Tibial nerve (tissue), 4 donors: ENCODE data around the gene PRKACB. TPM values are rescaled to one million over a fixed set of nuclear protein-coding genes. Genes with fewer than 3 reads are reported as not detected.

Source experiments
- DNase-seq, 2 donors: peaks; one replicate each; pipeline ENCODE4 v3.0.0-alpha.2; 2019; ENCODE audit warnings: low spot score in 2 of 2
- H3K27ac ChIP-seq, 4 donors: fragments of 200-600 bp; sonication (generic) in 3 of 4; one replicate each; pipeline ENCODE4 v1.5.1; 2017 to 2019; ENCODE audit warnings: mild to moderate bottlenecking in 1 of 4
- H3K27me3 ChIP-seq, 2 donors: fragments of 200-600 bp; sonication (generic) in 1 of 2; one replicate each; pipeline versions ENCODE4 v1.5.1 to v1.6.0; 2017 to 2019
- H3K36me3 ChIP-seq, 3 donors: fragments of 200-600 bp; sonication (generic); one replicate each; pipeline ENCODE4 v1.5.1; 2018 to 2019
- H3K4me1 ChIP-seq, 4 donors: fragments of 200-600 bp; sonication (generic) in 3 of 4; one replicate each; pipeline ENCODE4 v1.5.1; 2017 to 2019
- H3K4me3 ChIP-seq, 4 donors: fragments of 200-600 bp; sonication (generic) in 3 of 4; one replicate each; pipeline ENCODE4 v1.5.1; 2017 to 2019; ENCODE audit warnings: mild to moderate bottlenecking in 1 of 4, moderate library complexity in 1 of 4
- H3K9me3 ChIP-seq, 4 donors: fragments of 200-600 bp; sonication (generic) in 3 of 4; one replicate each; pipeline ENCODE4 v1.5.1; 2017 to 2019
- EP300 ChIP-seq, 2 donors: sonication (generic); formaldehyde crosslinking; IDR thresholded peaks; one replicate each; pipeline ENCODE4 v1.6.1; 2017; ENCODE audit warnings: antibody characterized with exemption in 2 of 2, mild to moderate bottlenecking in 1 of 2
- POLR2A ChIP-seq, 2 donors: fragments of 450-650 bp; IDR thresholded peaks; one replicate each; pipeline ENCODE4 v1.6.1; 2017; ENCODE audit warnings: antibody characterized with exemption in 2 of 2, mild to moderate bottlenecking in 2 of 2, moderate library complexity in 2 of 2
- WGBS, 2 donors: methylation state at CpG; one replicate each; pipeline ENCODE4 v1.1.5; 2018; 5-methylcytosine and 5-hydroxymethylcytosine counted together
- total RNA-seq, 4 donors: library from RNA; depleted of rRNA; stranded (reverse); fragments of >200 nt; gene quantifications; one replicate each; pipeline ENCODE4 v1.1.0, GENCODE V29; 2016
- TF ChIP-seq, protein P1 (sequence below), 5 experiments: fragments of 200-600 bp in 3 of 5; fragments of 450-650 bp in 2 of 5; sonication (generic) in 3 of 5; IDR thresholded peaks; one replicate each; pipeline ENCODE4 v1.5.1; 2016 to 2019; ENCODE audit warnings: antibody characterized with exemption in 5 of 5, mild to moderate bottlenecking in 3 of 5, moderate library complexity in 2 of 5

The PRKACB gene
- total RNA-seq, 4 donors from 2014 or later: 13.4 to 17.3 (median 15.3) TPM

- no peaks in the 10 kb centered on the region for H3K27me3 ChIP-seq
- no peaks in the 10 kb centered on the region for H3K9me3 ChIP-seq
- H3K4me3 ChIP-seq: no peak overlapping the region
- WGBS, 2 donors: 86 to 89% methylated on average over 2 of the region's 2 CpGs
- DNase-seq: no peak
- H3K4me1 ChIP-seq: no peaks in the 10 kb centered on the region
- H3K36me3 ChIP-seq: no peaks in the 10 kb centered on the region
- TF ChIP-seq, protein P1, sequence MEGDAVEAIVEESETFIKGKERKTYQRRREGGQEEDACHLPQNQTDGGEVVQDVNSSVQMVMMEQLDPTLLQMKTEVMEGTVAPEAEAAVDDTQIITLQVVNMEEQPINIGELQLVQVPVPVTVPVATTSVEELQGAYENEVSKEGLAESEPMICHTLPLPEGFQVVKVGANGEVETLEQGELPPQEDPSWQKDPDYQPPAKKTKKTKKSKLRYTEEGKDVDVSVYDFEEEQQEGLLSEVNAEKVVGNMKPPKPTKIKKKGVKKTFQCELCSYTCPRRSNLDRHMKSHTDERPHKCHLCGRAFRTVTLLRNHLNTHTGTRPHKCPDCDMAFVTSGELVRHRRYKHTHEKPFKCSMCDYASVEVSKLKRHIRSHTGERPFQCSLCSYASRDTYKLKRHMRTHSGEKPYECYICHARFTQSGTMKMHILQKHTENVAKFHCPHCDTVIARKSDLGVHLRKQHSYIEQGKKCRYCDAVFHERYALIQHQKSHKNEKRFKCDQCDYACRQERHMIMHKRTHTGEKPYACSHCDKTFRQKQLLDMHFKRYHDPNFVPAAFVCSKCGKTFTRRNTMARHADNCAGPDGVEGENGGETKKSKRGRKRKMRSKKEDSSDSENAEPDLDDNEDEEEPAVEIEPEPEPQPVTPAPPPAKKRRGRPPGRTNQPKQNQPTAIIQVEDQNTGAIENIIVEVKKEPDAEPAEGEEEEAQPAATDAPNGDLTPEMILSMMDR (IDR thresholded peaks at IDR 0.05): no peak
- TF ChIP-seq EP300 (IDR thresholded peaks at IDR 0.05) (no peak), POLR2A (IDR thresholded peaks at IDR 0.05) (no peak)
- H3K27ac ChIP-seq: no peak overlapping the region
Observed at GRCh38 chr1:84259376-84259775, 115.3 kb downstream of the PRKACB start.

- Histone ChIP-seq H3K9me3 (no peaks in the 10 kb centered on the region), H3K27ac (no peak overlapping the region), H3K4me3 (no peak overlapping the region), H3K27me3 (no peaks in the 10 kb centered on the region), H3K36me3 (no peaks in the 10 kb centered on the region), H3K4me1 (no peaks in the 10 kb centered on the region)
- 92 to 95% methylated on average over 2 of the region's 2 CpGs for WGBS, 2 donors
- no peak for DNase-seq
- TF ChIP-seq POLR2A (IDR thresholded peaks at IDR 0.05): no peak
- no peak for TF ChIP-seq EP300 (IDR thresholded peaks at IDR 0.05)
- TF ChIP-seq, protein P1 (IDR thresholded peaks at IDR 0.05): no peak
Observed at GRCh38 chr1:84259989-84260388, 115.9 kb downstream of the PRKACB start.

- TF ChIP-seq EP300 (IDR thresholded peaks at IDR 0.05) (no peak), POLR2A (IDR thresholded peaks at IDR 0.05) (no peak)
- TF ChIP-seq, protein P1 (IDR thresholded peaks at IDR 0.05): no peak
- 49 to 53% methylated on average over 3 of the region's 3 CpGs for WGBS, 2 donors
- no peaks in the 10 kb centered on the region for H3K36me3 ChIP-seq
- no peaks in the 10 kb centered on the region for H3K27me3 ChIP-seq
- no peaks in the 10 kb centered on the region for H3K9me3 ChIP-seq
- no peak for DNase-seq
- H3K4me3 ChIP-seq: no peak overlapping the region
- H3K4me1 ChIP-seq: no peaks in the 10 kb centered on the region
- H3K27ac ChIP-seq: no peak overlapping the region
Observed at GRCh38 chr1:84260852-84261518, 116.9 kb downstream of the PRKACB start.

GRCh38 chr1:84264961-84265360, 120.9 kb downstream of the PRKACB start:
- TF ChIP-seq POLR2A (IDR thresholded peaks at IDR 0.05) (no peak), EP300 (IDR thresholded peaks at IDR 0.05) (no peak)
- TF ChIP-seq, protein P1 (IDR thresholded peaks at IDR 0.05): no peak
- H3K27ac ChIP-seq: no peak overlapping the region
- H3K27me3 ChIP-seq: no peaks in the 10 kb centered on the region
- H3K4me3 ChIP-seq: no peak overlapping the region
- no peaks in the 10 kb centered on the region for H3K36me3 ChIP-seq
- no peaks in the 10 kb centered on the region for H3K4me1 ChIP-seq
- WGBS, 2 donors: 71 to 75% methylated on average over 2 of the region's 2 CpGs
- DNase-seq: no peak
- no peaks in the 10 kb centered on the region for H3K9me3 ChIP-seq

DNA sequence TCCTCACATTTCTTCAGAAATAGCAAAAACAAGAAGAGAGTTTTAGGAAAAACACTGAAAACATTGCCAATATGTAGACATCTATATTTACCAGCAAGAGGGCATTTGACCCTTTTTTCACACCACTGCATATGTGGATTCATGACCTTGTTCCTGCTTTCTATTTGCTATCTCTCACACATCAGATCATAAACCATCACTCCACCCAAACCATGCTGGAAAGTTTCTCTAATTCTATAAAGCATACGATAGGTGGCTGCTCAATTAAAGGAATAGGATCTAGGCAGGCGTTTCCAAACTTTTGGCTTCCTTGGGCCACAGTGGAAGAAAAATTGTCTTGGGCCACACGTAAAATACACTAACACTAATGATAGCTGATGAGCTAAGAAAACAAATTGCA, 121.8 kb downstream of the PRKACB start:
- Histone ChIP-seq H3K4me1 (no peaks in the 10 kb centered on the region), H3K27ac (no peak overlapping the region), H3K27me3 (no peaks in the 10 kb centered on the region), H3K9me3 (no peaks in the 10 kb centered on the region), H3K4me3 (no peak overlapping the region), H3K36me3 (no peaks in the 10 kb centered on the region)
- no peak for DNase-seq
- TF ChIP-seq POLR2A (IDR thresholded peaks at IDR 0.05): no peak
- TF ChIP-seq, protein P1 (IDR thresholded peaks at IDR 0.05): no peak
- no peak for TF ChIP-seq EP300 (IDR thresholded peaks at IDR 0.05)
- 91 to 94% methylated on average over 3 of the region's 3 CpGs for WGBS, 2 donors
